ENCODE results near the gene GALNT17. TPM values are rescaled to one million over a fixed set of nuclear protein-coding genes. Genes with fewer than 3 reads are reported as not detected.

Gene GALNT17
- total and polyA plus RNA-seq, 4 donors, result 1.3 to 22.4 (median 4.0) TPM

DNA sequence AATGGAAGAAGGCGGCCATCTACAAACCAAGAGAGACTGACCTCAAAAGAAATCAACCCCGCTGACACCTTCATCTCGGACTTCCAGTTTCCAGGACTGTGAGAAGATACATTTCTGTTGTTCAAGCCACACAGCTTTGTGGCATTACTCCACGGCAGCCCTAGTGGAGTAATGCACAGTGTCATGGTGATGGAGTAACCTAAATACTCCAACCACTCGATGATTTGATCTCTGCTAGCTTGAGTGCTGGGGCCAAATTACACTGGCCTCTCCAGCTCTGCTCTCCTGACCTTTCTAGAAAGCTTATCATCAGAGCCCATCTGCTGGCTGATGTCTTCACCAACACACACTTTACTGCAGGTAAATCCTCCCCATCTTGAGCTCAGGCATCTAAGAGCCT is 52.2 kb downstream of the GALNT17 start:
- Histone ChIP-seq H3K27ac (ENCODE audit: low read depth in 1 of 2, low read length in 2 of 2) (no peak overlapping the region), H3K9me3 (ENCODE audit: control insufficient read depth, low read length) (no peaks in the 10 kb centered on the region), H3K27me3 (ENCODE audit: control insufficient read depth in 1 of 2, insufficient read depth in 2 of 2, low read length in 1 of 2) (no peaks in the 10 kb centered on the region), H3K4me3 (ENCODE audit: low read length in 2 of 2) (no peak overlapping the region), H3K4me1 (ENCODE audit: control insufficient read depth in 1 of 2, insufficient read depth in 2 of 2, low read length in 2 of 2) (no peaks in the 10 kb centered on the region), H3K36me3 (ENCODE audit: control insufficient read depth in 1 of 2, insufficient read depth in 2 of 2, low read length in 1 of 2) (no peaks in the 10 kb centered on the region)
- 87 to 92% methylated on average over 5 of the region's 5 CpGs for WGBS, 2 donors
- intact Hi-C loops (cut with DNase I), result no loop called here
- ATAC-seq (ENCODE audit: low FRiP score) (no peak), DNase-seq (no peak)

DNA sequence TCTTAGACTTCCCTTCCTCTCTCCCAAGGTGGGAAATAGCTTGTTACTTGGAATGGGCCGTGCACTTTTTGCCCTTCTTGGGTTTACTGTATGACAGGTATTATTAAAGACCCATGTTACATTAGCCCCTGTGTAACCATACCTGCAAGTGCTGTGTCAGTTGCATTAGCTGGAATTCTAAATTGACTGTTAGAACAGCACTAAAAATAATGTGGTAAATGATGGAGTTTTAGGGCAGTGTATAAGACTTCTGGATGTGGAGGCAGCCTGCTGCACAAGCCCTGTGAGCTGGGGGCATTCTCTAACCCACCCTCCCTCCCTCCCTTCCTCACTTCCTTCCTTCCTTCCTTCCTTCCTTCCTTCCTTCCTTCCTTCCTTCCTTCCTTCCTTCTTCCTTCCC is 52.7 kb downstream of the GALNT17 start:
- Histone ChIP-seq H3K36me3 (ENCODE audit: control insufficient read depth in 1 of 2, insufficient read depth in 2 of 2, low read length in 1 of 2) (no peaks in the 10 kb centered on the region), H3K4me1 (ENCODE audit: control insufficient read depth in 1 of 2, insufficient read depth in 2 of 2, low read length in 2 of 2) (no peaks in the 10 kb centered on the region), H3K9me3 (ENCODE audit: control insufficient read depth, low read length) (peaks cover 2% of the 10 kb centered on the region), H3K27me3 (ENCODE audit: control insufficient read depth in 1 of 2, insufficient read depth in 2 of 2, low read length in 1 of 2) (no peaks in the 10 kb centered on the region), H3K27ac (ENCODE audit: low read depth in 1 of 2, low read length in 2 of 2) (no peak overlapping the region), H3K4me3 (ENCODE audit: low read length in 2 of 2) (no peak overlapping the region)
- ATAC-seq (ENCODE audit: low FRiP score) (no peak), DNase-seq (no peak)
- intact Hi-C loops (cut with DNase I), result no loop called here
- 84 to 95% methylated on average over 1 of the region's 1 CpG for WGBS, 2 donors

DNA sequence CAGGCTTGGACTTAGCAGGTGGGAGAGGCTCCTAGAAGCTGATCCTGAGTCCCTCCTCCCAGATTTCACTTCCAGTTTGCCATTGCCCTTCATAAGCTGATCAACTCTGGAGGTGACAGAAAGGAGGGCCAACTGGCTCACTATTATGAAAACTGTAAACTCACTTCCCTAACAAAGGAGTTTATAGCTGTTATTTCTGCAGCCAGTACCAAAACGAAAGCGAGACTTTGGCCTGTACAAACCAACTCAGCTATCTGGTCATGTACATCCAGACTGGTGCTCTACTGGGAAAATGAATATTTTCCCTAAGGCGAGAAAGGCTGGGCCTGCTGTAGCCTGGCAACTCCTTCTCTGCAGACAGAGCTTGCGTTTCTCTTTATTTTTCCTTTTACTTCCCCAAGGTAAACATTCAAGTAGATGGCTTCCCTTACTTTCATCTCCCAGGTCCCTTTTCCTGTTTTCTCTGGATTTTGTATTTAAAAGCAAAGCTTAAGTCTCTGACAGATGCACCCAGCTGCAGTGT is 54.7 kb downstream of the GALNT17 start:
- peaks cover 2% of the 10 kb centered on the region for H3K9me3 ChIP-seq (ENCODE audit: control insufficient read depth, low read length)
- ATAC-seq (ENCODE audit: low FRiP score) (no peak), DNase-seq (no peak)
- 62 to 69% methylated on average over 4 of the region's 4 CpGs for WGBS, 2 donors
- no peaks in the 10 kb centered on the region for H3K36me3 ChIP-seq (ENCODE audit: control insufficient read depth in 1 of 2, insufficient read depth in 2 of 2, low read length in 1 of 2)
- no peak overlapping the region for H3K4me3 ChIP-seq (ENCODE audit: low read length in 2 of 2)
- intact Hi-C loops (cut with DNase I), result no loop called here
- no peak overlapping the region for H3K27ac ChIP-seq (ENCODE audit: low read depth in 1 of 2, low read length in 2 of 2)
- H3K27me3 ChIP-seq (ENCODE audit: control insufficient read depth in 1 of 2, insufficient read depth in 2 of 2, low read length in 1 of 2), result no peaks in the 10 kb centered on the region
- no peaks in the 10 kb centered on the region for H3K4me1 ChIP-seq (ENCODE audit: control insufficient read depth in 1 of 2, insufficient read depth in 2 of 2, low read length in 2 of 2)

DNA sequence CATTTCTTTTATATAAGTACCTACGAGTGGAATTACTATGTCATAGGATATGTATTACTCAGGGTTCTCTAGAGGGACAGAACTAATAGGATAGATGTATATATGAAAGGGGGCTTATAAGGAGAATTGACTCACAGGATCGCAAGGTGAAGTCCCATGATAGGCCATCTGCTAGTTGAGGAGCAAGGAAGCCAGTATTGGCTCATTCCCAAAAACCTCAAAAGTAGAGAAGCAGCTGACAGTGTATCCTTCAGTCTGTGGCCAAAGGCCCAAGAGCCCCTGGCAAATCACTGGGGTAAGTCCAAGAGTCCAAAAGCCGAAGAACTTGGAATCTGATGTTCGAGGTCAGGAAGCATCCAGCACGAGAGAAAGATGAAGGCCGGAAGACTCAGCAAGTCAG is 59.8 kb downstream of the GALNT17 start:
- no peak for ATAC-seq (ENCODE audit: low FRiP score)
- WGBS, 2 donors, result 92 to 97% methylated on average over 6 of the region's 6 CpGs
- DNase-seq, result no peak
- Histone ChIP-seq H3K27me3 (ENCODE audit: control insufficient read depth in 1 of 2, insufficient read depth in 2 of 2, low read length in 1 of 2) (no peaks in the 10 kb centered on the region), H3K4me3 (ENCODE audit: low read length in 2 of 2) (no peak overlapping the region), H3K36me3 (ENCODE audit: control insufficient read depth in 1 of 2, insufficient read depth in 2 of 2, low read length in 1 of 2) (no peaks in the 10 kb centered on the region), H3K9me3 (ENCODE audit: control insufficient read depth, low read length) (peaks cover 2% of the 10 kb centered on the region), H3K4me1 (ENCODE audit: control insufficient read depth in 1 of 2, insufficient read depth in 2 of 2, low read length in 2 of 2) (no peaks in the 10 kb centered on the region), H3K27ac (ENCODE audit: low read depth in 1 of 2, low read length in 2 of 2) (no peak overlapping the region)
- intact Hi-C loops (cut with DNase I), result no loop called here

DNA sequence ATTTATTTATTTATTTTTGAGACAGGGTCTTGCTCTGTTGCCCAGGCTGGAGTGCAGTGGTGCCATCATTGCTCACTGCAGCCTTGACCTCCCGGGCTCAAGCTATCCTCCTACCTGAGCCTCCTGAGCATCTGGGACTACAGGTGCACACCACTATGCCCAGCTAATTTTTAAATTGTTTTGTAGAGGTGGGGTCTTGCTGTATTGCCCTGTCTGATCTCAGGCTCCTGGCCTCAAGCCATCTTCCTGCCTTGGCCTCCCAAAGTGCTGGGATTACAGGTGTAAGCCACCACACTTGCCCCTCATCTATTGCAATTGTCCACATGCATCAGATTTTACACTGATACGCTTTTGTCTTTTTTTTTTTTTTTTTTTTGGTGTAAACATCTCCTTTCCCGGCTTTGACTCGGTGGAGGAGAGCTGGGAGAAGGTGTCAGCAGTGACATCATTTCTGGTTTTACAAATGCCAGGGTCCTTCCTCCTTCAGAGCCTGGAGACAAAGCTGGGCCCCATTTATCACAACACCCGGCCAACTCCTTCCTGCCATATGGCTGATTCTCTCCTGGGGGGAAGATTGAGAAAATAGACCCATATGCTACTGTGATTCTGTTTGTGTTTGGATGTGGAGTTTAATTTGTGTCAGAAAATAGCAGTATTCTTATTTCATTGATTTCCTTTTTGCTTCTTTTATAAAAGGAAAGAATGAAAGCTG is 61.3 kb downstream of the GALNT17 start:
- DNase-seq, result no peak
- Histone ChIP-seq H3K4me3 (ENCODE audit: low read length in 2 of 2) (no peak overlapping the region), H3K4me1 (ENCODE audit: control insufficient read depth in 1 of 2, insufficient read depth in 2 of 2, low read length in 2 of 2) (peaks cover 0 to under 1% of the 10 kb centered on the region in 2 donors), H3K27me3 (ENCODE audit: control insufficient read depth in 1 of 2, insufficient read depth in 2 of 2, low read length in 1 of 2) (no peaks in the 10 kb centered on the region), H3K36me3 (ENCODE audit: control insufficient read depth in 1 of 2, insufficient read depth in 2 of 2, low read length in 1 of 2) (no peaks in the 10 kb centered on the region), H3K9me3 (ENCODE audit: control insufficient read depth, low read length) (peaks cover 2% of the 10 kb centered on the region), H3K27ac (ENCODE audit: low read depth in 1 of 2, low read length in 2 of 2) (no peak overlapping the region)
- ATAC-seq (ENCODE audit: low FRiP score), result no peak
- intact Hi-C loops (cut with DNase I), result no loop called here
- 73 to 81% methylated on average over 5 of the region's 5 CpGs for WGBS, 2 donors

DNA sequence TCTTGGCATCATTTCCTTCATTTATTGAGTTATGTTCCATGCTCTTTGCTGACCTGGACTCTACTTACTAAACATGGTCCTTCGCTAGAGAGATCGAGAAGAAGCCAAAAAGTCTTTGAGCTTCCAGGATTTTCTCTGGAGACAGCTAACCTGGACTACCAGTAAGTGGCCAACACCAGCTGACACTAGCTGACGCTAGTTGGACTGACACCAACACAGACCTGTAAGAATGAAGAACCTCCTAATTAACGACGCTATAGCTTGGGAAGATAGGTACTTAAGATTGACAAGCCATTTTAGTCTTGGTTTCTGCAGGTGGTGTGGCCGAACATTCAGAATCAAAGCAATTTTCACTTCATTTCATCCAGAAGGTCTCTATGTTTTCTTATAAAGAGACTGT is 66.4 kb downstream of the GALNT17 start:
- ATAC-seq (ENCODE audit: low FRiP score), result no peak
- Histone ChIP-seq H3K27ac (ENCODE audit: low read depth in 1 of 2, low read length in 2 of 2) (no peak overlapping the region), H3K9me3 (ENCODE audit: control insufficient read depth, low read length) (no peaks in the 10 kb centered on the region), H3K4me3 (ENCODE audit: low read length in 2 of 2) (no peak overlapping the region), H3K36me3 (ENCODE audit: control insufficient read depth in 1 of 2, insufficient read depth in 2 of 2, low read length in 1 of 2) (no peaks in the 10 kb centered on the region), H3K27me3 (ENCODE audit: control insufficient read depth in 1 of 2, insufficient read depth in 2 of 2, low read length in 1 of 2) (no peaks in the 10 kb centered on the region), H3K4me1 (ENCODE audit: control insufficient read depth in 1 of 2, insufficient read depth in 2 of 2, low read length in 2 of 2) (peaks cover 3 to 4% of the 10 kb centered on the region in 2 donors)
- WGBS, 2 donors, result 71 to 83% methylated on average over 6 of the region's 6 CpGs
- intact Hi-C loops (cut with DNase I), result no loop called here
- DNase-seq, result no peak

DNA sequence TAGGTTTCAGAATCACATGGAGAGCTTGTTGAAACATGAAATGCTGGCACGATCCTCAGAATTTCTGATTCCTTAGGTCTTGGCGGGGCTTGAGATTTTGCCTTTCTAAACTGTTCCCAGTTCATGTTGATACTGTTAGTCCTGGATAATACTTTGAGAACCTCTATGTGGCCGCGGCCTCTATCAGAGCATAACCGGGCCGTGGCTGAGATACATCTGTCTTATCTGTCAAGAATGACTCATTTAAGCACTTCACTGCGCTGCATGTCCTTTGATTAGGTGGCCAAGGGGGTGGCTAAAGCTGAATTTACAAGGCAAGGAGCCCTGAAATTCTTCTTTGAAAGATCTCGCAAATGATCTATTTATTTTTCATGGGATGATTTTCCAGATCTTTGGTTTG is 66.9 kb downstream of the GALNT17 start:
- WGBS, 2 donors, result 16 to 33% methylated on average over 8 of the region's 8 CpGs

DNA sequence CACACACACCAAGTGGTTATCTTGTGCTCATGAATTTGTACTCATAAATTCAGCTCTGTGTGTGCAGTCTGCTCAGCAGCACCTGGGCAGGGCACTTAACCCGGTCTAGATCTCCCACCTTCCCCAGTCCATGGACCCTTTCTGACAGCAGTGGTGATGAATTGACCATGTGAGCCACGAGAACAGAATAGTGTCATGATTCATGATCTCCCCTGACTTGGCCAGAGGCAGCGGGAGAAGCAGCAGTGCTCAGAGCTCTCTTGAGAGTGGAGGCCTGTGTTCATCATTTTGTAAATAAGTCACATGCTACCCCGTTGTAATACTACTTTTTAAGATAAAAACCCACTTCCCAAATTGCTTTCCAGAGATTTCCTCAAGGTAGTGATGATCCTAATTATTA is 74.2 kb downstream of the GALNT17 start:
- no peak for ATAC-seq (ENCODE audit: low FRiP score)

More for the DNA sequence above, 66.9 kb downstream of the GALNT17 start:
- Histone ChIP-seq H3K27ac (ENCODE audit: low read depth in 1 of 2, low read length in 2 of 2) (no peak overlapping the region), H3K9me3 (ENCODE audit: control insufficient read depth, low read length) (no peaks in the 10 kb centered on the region), H3K36me3 (ENCODE audit: control insufficient read depth in 1 of 2, insufficient read depth in 2 of 2, low read length in 1 of 2) (no peaks in the 10 kb centered on the region), H3K27me3 (ENCODE audit: control insufficient read depth in 1 of 2, insufficient read depth in 2 of 2, low read length in 1 of 2) (no peaks in the 10 kb centered on the region), H3K4me1 (ENCODE audit: control insufficient read depth in 1 of 2, insufficient read depth in 2 of 2, low read length in 2 of 2) (peaks cover 3 to 4% of the 10 kb centered on the region in 2 donors), H3K4me3 (ENCODE audit: low read length in 2 of 2) (no peak overlapping the region)
- intact Hi-C loops (cut with DNase I), result no loop called here
- no peak for ATAC-seq (ENCODE audit: low FRiP score)
- no peak for DNase-seq

DNA sequence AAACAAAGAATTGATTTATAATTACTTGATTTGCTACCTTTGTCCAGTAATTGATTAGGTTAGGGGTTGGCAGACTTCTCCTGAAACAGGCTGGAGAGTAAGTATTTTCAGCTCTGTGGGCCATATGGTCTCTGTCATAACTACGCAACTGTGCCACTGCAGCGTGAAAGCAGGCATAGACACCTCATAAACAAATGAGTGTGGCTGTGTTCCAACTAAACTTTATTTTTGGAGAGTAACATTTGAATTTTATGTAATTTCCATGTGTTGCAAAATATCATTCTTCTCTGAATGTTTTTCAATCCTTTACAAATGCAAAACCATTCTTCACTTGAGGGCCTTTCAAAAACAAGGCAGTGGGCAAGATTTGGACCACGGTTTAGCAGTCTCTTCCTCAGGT is 76.9 kb downstream of the GALNT17 start:
- intact Hi-C loops (cut with DNase I), result no loop called here
- no peak for DNase-seq
- H3K27me3 ChIP-seq (ENCODE audit: control insufficient read depth in 1 of 2, insufficient read depth in 2 of 2, low read length in 1 of 2), result no peaks in the 10 kb centered on the region
- H3K9me3 ChIP-seq (ENCODE audit: control insufficient read depth, low read length), result no peaks in the 10 kb centered on the region
- no peaks in the 10 kb centered on the region for H3K4me1 ChIP-seq (ENCODE audit: control insufficient read depth in 1 of 2, insufficient read depth in 2 of 2, low read length in 2 of 2)
- no peaks in the 10 kb centered on the region for H3K36me3 ChIP-seq (ENCODE audit: control insufficient read depth in 1 of 2, insufficient read depth in 2 of 2, low read length in 1 of 2)
- no peak overlapping the region for H3K4me3 ChIP-seq (ENCODE audit: low read length in 2 of 2)
- no peak for ATAC-seq (ENCODE audit: low FRiP score)
- H3K27ac ChIP-seq (ENCODE audit: low read depth in 1 of 2, low read length in 2 of 2), result no peak overlapping the region
- WGBS, 2 donors, result 60 to 69% methylated on average over 3 of the region's 3 CpGs

More for the DNA sequence above, 74.2 kb downstream of the GALNT17 start:
- Histone ChIP-seq H3K27me3 (ENCODE audit: control insufficient read depth in 1 of 2, insufficient read depth in 2 of 2, low read length in 1 of 2) (no peaks in the 10 kb centered on the region), H3K27ac (ENCODE audit: low read depth in 1 of 2, low read length in 2 of 2) (no peak overlapping the region), H3K36me3 (ENCODE audit: control insufficient read depth in 1 of 2, insufficient read depth in 2 of 2, low read length in 1 of 2) (no peaks in the 10 kb centered on the region), H3K4me1 (ENCODE audit: control insufficient read depth in 1 of 2, insufficient read depth in 2 of 2, low read length in 2 of 2) (no peaks in the 10 kb centered on the region), H3K4me3 (ENCODE audit: low read length in 2 of 2) (no peak overlapping the region), H3K9me3 (ENCODE audit: control insufficient read depth, low read length) (no peaks in the 10 kb centered on the region)
- WGBS, 2 donors, result 60 to 63% methylated on average over 4 of the region's 4 CpGs
- no peak for DNase-seq
- intact Hi-C loops (cut with DNase I), result no loop called here
